AML-193 (cell line): Measurements from ENCODE around the gene LRRK1.
"Not testable (repeated sequence)": the region's sequence is repeated elsewhere in the genome, so short reads cannot be mapped to it uniquely, and the experiment has no call there.

ENCODE experiments used
- DNase-seq, 2 experiments: peaks; one replicate each; lab custom pipeline; 2025; lab: John Stamatoyannopoulos, UW

The LRRK1 gene

GRCh38 chr15:101092867-101093202 lies 173.7 kb downstream of the LRRK1 start:
- no peak for DNase-seq

- DNase-seq, result no peak
Observed at GRCh38 chr15:101093958-101094357, 174.8 kb downstream of the LRRK1 start.

GRCh38 chr15:101095796-101096406 lies 176.7 kb downstream of the LRRK1 start:
- not testable (repeated sequence) for DNase-seq

GRCh38 chr15:101097111-101097510 lies 178.0 kb downstream of the LRRK1 start:
- no peak for DNase-seq

- DNase-seq, result no peak
Observed at GRCh38 chr15:101099183-101099582, 180.0 kb downstream of the LRRK1 start.

GRCh38 chr15:101100118-101100517 lies 181.0 kb downstream of the LRRK1 start:
- DNase-seq, result no peak

- no peak for DNase-seq
Observed at GRCh38 chr15:101100593-101101442, 181.7 kb downstream of the LRRK1 start.

- DNase-seq, result no peak
Observed at GRCh38 chr15:101101676-101102075, 182.5 kb downstream of the LRRK1 start.

- DNase-seq, result no peak
Observed at GRCh38 chr15:101102746-101103145, 183.6 kb downstream of the LRRK1 start.

GRCh38 chr15:101103598-101103997 lies 184.4 kb downstream of the LRRK1 start:
- no peak for DNase-seq

GRCh38 chr15:101104141-101104540 lies 185.0 kb downstream of the LRRK1 start:
- DNase-seq, result no peak

- no peak for DNase-seq
Observed at GRCh38 chr15:101105059-101105891, 186.1 kb downstream of the LRRK1 start.

GRCh38 chr15:101107101-101107500 lies 187.9 kb downstream of the LRRK1 start:
- no peak for DNase-seq

- DNase-seq, result no peak
Observed at GRCh38 chr15:101107625-101108460, 188.7 kb downstream of the LRRK1 start.

- DNase-seq, result no peak
Observed at GRCh38 chr15:101108461-101108775, 189.3 kb downstream of the LRRK1 start.

GRCh38 chr15:101108791-101109190 lies 189.6 kb downstream of the LRRK1 start:
- DNase-seq, result no peak

GRCh38 chr15:101110681-101111569 lies 191.8 kb downstream of the LRRK1 start:
- DNase-seq, result no peak

GRCh38 chr15:101111570-101112262 lies 192.6 kb downstream of the LRRK1 start:
- DNase-seq, result no peak

GRCh38 chr15:101112336-101113113 lies 193.4 kb downstream of the LRRK1 start:
- DNase-seq, result no peak
